K562 (cell line): ENCODE data around the gene CHEK2. TPM values are rescaled to one million over a fixed set of nuclear protein-coding genes. Genes with fewer than 3 reads are reported as not detected.

Experiments
- ATAC-seq: fragments of 200-7000 bp; cut with Tn5 transposase; 3 replicates; pipeline ENCODE4 v1.9.1; 2020; ENCODE audit warnings: moderate library complexity
- BruUV-seq: library from RNA; stranded (reverse); fragments of 400-500 nt; replicated peaks from 2 replicates; lab custom pipeline; 2021; lab: Mats Ljungman, UMichigan
- CTCF ChIA-PET: fragments of 300-600 bp; formaldehyde crosslinking; extraction: SDS; loops from one replicate; lab custom pipeline; 2021; ENCODE audit warnings: low intra/inter-chr PET ratio; lab: Yijun Ruan, JAX
- POLR2A ChIA-PET: fragments of 300-600, 350-650 bp; sonication (Branson Sonifier 250); formaldehyde crosslinking; extraction: SDS; loops from one replicate; lab custom pipeline; 2021; ENCODE audit warnings: antibody characterized with exemption, inconsistent platforms; lab: Yijun Ruan, JAX
- DNase-seq, 4 experiments: peaks; one replicate each; pipeline versions ENCODE4 v3.0.0 to v3.0.0-alpha.2; 2011 to 2018; ENCODE audit warnings: low spot score in 3 of 4, mixed read lengths in 3 of 4; ENCODE audit errors: extremely low read depth in 1 of 4
- FAIRE-seq: peaks from 2 replicates; lab custom pipeline; 2011; peaks lifted over from hg19 to GRCh38; lab: Jason Lieb, UNC
- H2AFZ ChIP-seq: 2 replicates; pipeline ENCODE4 v1.6.0; 2011; ENCODE audit warnings: low read depth, low read length, control low read depth, inconsistent platforms
- H3K27ac ChIP-seq: fragments of 200-600 bp; 3 replicates; pipeline ENCODE4 v1.8.0; 2011; ENCODE audit warnings: low read depth, mild to moderate bottlenecking, control low read depth, inconsistent platforms, low read length, moderate library complexity, mixed read lengths; ENCODE audit errors: extremely low read depth
- H3K27me3 ChIP-seq, 2 experiments: fragments of 300-600 bp in 1 of 2; 2 replicates in 1 of 2; 3 replicates in 1 of 2; pipeline versions ENCODE4 v1.6.0 to v1.8.0; 2011; ENCODE audit warnings: inconsistent platforms in 2 of 2, low read length in 2 of 2, mild to moderate bottlenecking in 1 of 2, mixed read lengths in 1 of 2, moderate library complexity in 1 of 2; ENCODE audit not compliant: control insufficient read depth in 2 of 2, insufficient read depth in 2 of 2
- H3K36me3 ChIP-seq: fragments of 300-600 bp; 3 replicates; pipeline ENCODE4 v1.8.0; 2011; ENCODE audit warnings: mild to moderate bottlenecking, low read length, inconsistent platforms; ENCODE audit not compliant: control insufficient read depth, insufficient read depth
- H3K4me1 ChIP-seq, 2 experiments: fragments of 200-600 bp in 1 of 2; replicated peaks in 1 of 2; 2 replicates in 1 of 2; 3 replicates in 1 of 2; pipeline versions ENCODE4 v1.5.1 to v1.8.0; 2011; ENCODE audit warnings: inconsistent platforms in 2 of 2, low read length in 2 of 2, mild to moderate bottlenecking in 1 of 2, mixed read lengths in 1 of 2, moderate library complexity in 1 of 2; ENCODE audit not compliant: control insufficient read depth in 2 of 2, insufficient read depth in 2 of 2
- H3K4me2 ChIP-seq: 2 replicates; pipeline ENCODE4 v1.6.1; 2011; ENCODE audit warnings: low read length, control low read depth, inconsistent platforms, mixed read lengths; ENCODE audit not compliant: insufficient read depth
- H3K4me3 ChIP-seq: fragments of 200-600 bp; sonication (generic), shearing (Covaris generic); 2 replicates; pipeline ENCODE4 v1.5.1; 2016; ENCODE audit warnings: control low read depth, inconsistent platforms
- H3K79me2 ChIP-seq: fragments of 200-600 bp; 3 replicates; pipeline ENCODE4 v1.8.0; 2011; ENCODE audit warnings: low read length, inconsistent platforms; ENCODE audit not compliant: control insufficient read depth, insufficient read depth
- H3K9ac ChIP-seq, 2 experiments: 2 replicates each; pipeline versions ENCODE4 v1.6.0 to v1.6.1; 2011; ENCODE audit warnings: low read depth in 2 of 2, low read length in 2 of 2, control low read depth in 1 of 2, inconsistent platforms in 1 of 2, mild to moderate bottlenecking in 1 of 2, mixed read lengths in 1 of 2; ENCODE audit not compliant: insufficient read depth in 1 of 2
- H3K9me1 ChIP-seq: one replicate; pipeline ENCODE4 v1.6.0; 2011; ENCODE audit warnings: inconsistent platforms, mild to moderate bottlenecking, low read length, moderate library complexity; ENCODE audit not compliant: control insufficient read depth, insufficient read depth
- H3K9me3 ChIP-seq: replicated peaks from 2 replicates; pipeline ENCODE4 v1.5.1; 2011; ENCODE audit warnings: low read depth, low read length, inconsistent platforms; ENCODE audit not compliant: control insufficient read depth, insufficient read depth
- H4K20me1 ChIP-seq: replicated peaks from 2 replicates; pipeline ENCODE4 v1.6.1; 2011; ENCODE audit warnings: low read length, inconsistent platforms, mixed read lengths; ENCODE audit not compliant: control insufficient read depth, insufficient read depth
- ATF7 ChIP-seq: fragments of 450-650 bp; IDR thresholded peaks from 2 replicates; pipeline ENCODE4 v1.7.1; 2014; ENCODE audit warnings: mild to moderate bottlenecking, moderate library complexity
- SOX6 ChIP-seq: fragments of 450-650 bp; IDR thresholded peaks from 2 replicates; pipeline ENCODE4 v1.6.1; 2014; ENCODE audit warnings: mild to moderate bottlenecking
- THRAP3 ChIP-seq: fragments of 450-650 bp; IDR thresholded peaks from 2 replicates; pipeline ENCODE4 v1.6.1; 2016; ENCODE audit warnings: mild to moderate bottlenecking, inconsistent platforms, borderline replicate concordance
- TOE1 ChIP-seq, 2 experiments: fragments of 450-650 bp in 1 of 2; sonication (generic) in 1 of 2; formaldehyde crosslinking in 1 of 2; IDR thresholded peaks; 2 replicates each; pipeline versions ENCODE4 v1.7.1 to v1.8.0; 2016 to 2022; ENCODE audit warnings: borderline replicate concordance in 2 of 2, mild to moderate bottlenecking in 2 of 2, antibody characterized with exemption in 1 of 2, inconsistent platforms in 1 of 2, low read depth in 1 of 2, missing genetic modification reagents in 1 of 2, moderate library complexity in 1 of 2
- ZNF165 ChIP-seq: fragments of 250-450 bp; sonication (Bioruptor Pico); IDR thresholded peaks from 2 replicates; pipeline ENCODE4 v1.4.0; 2020; ENCODE audit warnings: borderline replicate concordance
- WGBS: fragments of 100-300 bp; shearing (Covaris generic); methylation state at CpG from one replicate; pipeline ENCODE4 v1.1.6; 2016; ENCODE audit warnings: low coverage, mixed read lengths; ENCODE audit not compliant: insufficient coverage; ENCODE audit errors: missing lambda C conversion rate; 5-methylcytosine and 5-hydroxymethylcytosine counted together
- in situ Hi-C: fragments of 300-500 bp; cut with MboI; formaldehyde crosslinking; loops from 4 replicates; pipeline ENCODE4 v1.15.0; 2018; ENCODE audit warnings: inconsistent platforms, mixed read lengths
- intact Hi-C: fragments of 100-400 bp; cut with micrococcal nuclease; formaldehyde crosslinking; loops from 2 replicates; pipeline ENCODE4 v1.14.2; 2022
- polyA plus RNA-seq, 8 experiments: library from polyadenylated mRNA; depleted of rRNA in 4 of 8; stranded (reverse) in 5 of 8; unstranded in 3 of 8; fragments of >200 nt; fragmentation: Nextera tagmentation in 2 of 8; fragmentation: Illumina TruSeq in 1 of 8; extraction: Ambion mirVana in 2 of 8; extraction: Trizol in 1 of 8; gene quantifications; 2 replicates each; pipeline versions ENCODE4 v1.2.1 to v1.2.3, GENCODE V29; 2011 to 2014; ENCODE audit warnings: inconsistent platforms in 1 of 8, missing spikeins in 1 of 8
- total RNA-seq, 7 experiments: library from RNA; depleted of rRNA in 6 of 7; stranded (reverse); fragments of >200 nt in 6 of 7; fragmentation: Illumina TruSeq in 2 of 7; extraction: Trizol in 2 of 7; gene quantifications; 2 replicates each; pipeline versions ENCODE4 v1.2.1 to v1.2.3, GENCODE V29; 2011 to 2021; ENCODE audit warnings: low replicate concordance in 1 of 7
- TF ChIP-seq, protein P1 (sequence below): fragments of 450-650 bp; formaldehyde crosslinking; IDR thresholded peaks from 2 replicates; pipeline ENCODE4 v1.4.0; 2020; ENCODE audit warnings: mild to moderate bottlenecking

The CHEK2 gene
- total and polyA plus RNA-seq, 9 of the 15 experiments (the other 6 are each of a cell fraction or from before 2014, with no cell fraction given), result 28.7 to 102 (median 58.0) TPM

DNA sequence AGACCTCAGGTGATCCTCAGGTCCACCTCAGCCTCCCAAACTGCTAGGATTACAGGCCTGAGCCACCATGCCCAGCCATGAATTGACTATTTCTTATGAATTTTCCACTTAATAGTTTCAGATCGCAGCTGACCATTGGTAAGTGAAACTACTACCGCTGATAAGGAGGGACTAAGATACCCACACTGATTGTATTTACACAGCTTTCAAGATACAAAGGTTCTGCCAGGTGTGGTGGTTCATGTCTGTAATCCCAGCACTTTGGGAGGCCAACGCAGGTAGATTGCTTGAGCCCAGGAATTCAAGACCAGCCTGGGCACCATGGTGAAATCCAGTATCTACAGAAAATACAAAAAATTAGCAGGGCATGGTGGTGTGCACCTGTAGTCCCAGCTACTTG is 3.9 kb downstream of the CHEK2 start:
- intact Hi-C loops, result no loop called here

More for the DNA sequence above, 3.9 kb downstream of the CHEK2 start:
- peaks cover 68% of the 10 kb centered on the region for H3K79me2 ChIP-seq
- ATAC-seq (no peak), DNase-seq (no peak), FAIRE-seq (no peak)
- no peaks in the 10 kb centered on the region for H3K27me3 ChIP-seq
- no peaks in the 10 kb centered on the region for H3K9me1 ChIP-seq
- no peaks in the 10 kb centered on the region for H3K9me3 ChIP-seq
- 82% methylated on average over 3 of the region's 3 CpGs for WGBS
- H3K36me3 ChIP-seq, result peaks cover 43% of the 10 kb centered on the region; the same call in 2 of the 3 replicates
- no peak overlapping the region for H3K27ac ChIP-seq
- TF ChIP-seq SOX6 (no peak), ATF7 (no peak), ZNF165 (CRISPR knock-in tag) (no peak), TOE1 (IDR thresholded peaks at IDR 0.05; ENCODE audit: borderline replicate concordance) (no peak), TOE1 (CRISPR knock-in tag; IDR thresholded peaks at IDR 0.05; ENCODE audit: borderline replicate concordance, low read depth) (no peak), THRAP3 (no peak)
- TF ChIP-seq, protein P1, sequence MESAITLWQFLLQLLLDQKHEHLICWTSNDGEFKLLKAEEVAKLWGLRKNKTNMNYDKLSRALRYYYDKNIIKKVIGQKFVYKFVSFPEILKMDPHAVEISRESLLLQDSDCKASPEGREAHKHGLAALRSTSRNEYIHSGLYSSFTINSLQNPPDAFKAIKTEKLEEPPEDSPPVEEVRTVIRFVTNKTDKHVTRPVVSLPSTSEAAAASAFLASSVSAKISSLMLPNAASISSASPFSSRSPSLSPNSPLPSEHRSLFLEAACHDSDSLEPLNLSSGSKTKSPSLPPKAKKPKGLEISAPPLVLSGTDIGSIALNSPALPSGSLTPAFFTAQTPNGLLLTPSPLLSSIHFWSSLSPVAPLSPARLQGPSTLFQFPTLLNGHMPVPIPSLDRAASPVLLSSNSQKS (CRISPR knock-in tag), result no peak
- no TSS peak for BruUV-seq
- no peak overlapping the region for H3K4me3 ChIP-seq
- CTCF ChIA-PET, result no interaction called here
- no peak overlapping the region for H3K9ac ChIP-seq
- no peak overlapping the region for H3K4me2 ChIP-seq
- no peaks in the 10 kb centered on the region for H4K20me1 ChIP-seq
- POLR2A ChIA-PET, result no interaction called here
- peaks cover 4 to 6% of the 10 kb centered on the region in 2 experiments; a peak in 3 of 5 replicates for H3K4me1 ChIP-seq
- in situ Hi-C loops, result no loop called here
- no peak overlapping the region for H2AFZ ChIP-seq
